Stimulated activated CD8-positive, alpha-beta memory T cell treated with anti-CD3 and anti-CD28 coated beads, Interleukin-7, amount 100 ng/mL, for 24 hours (primary cell): Measurements from ENCODE around the gene TMEM259.

ENCODE experiments used
- DNase-seq: peaks from one replicate; pipeline ENCODE4 v3.0.0-alpha.2; 2020; ENCODE audit warnings: low read depth

TMEM259 gene

DNA sequence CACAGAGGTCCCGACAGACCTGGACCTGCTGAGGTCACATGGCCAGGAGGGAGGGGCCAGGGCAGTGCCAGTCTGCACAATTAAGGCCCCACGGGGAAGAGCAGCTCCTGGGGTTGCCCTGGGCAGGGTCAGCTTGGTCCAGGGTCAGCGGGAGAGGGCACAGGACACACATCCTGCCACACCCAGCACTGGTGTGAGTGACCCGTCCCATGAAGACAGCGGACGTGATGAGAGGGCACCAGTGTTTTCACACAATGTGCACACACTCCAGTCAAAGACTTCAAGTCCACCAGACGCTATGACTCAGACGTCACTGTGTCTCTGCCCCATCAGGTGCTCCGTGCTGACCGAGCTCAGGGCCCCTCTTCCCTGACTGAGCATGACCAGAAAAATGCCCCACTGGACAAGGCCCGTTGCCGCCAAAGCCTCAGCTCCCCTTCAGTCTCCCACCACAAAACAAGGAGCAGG lies 4.2 kb downstream of the TMEM259 start:
- no peak for DNase-seq

DNA sequence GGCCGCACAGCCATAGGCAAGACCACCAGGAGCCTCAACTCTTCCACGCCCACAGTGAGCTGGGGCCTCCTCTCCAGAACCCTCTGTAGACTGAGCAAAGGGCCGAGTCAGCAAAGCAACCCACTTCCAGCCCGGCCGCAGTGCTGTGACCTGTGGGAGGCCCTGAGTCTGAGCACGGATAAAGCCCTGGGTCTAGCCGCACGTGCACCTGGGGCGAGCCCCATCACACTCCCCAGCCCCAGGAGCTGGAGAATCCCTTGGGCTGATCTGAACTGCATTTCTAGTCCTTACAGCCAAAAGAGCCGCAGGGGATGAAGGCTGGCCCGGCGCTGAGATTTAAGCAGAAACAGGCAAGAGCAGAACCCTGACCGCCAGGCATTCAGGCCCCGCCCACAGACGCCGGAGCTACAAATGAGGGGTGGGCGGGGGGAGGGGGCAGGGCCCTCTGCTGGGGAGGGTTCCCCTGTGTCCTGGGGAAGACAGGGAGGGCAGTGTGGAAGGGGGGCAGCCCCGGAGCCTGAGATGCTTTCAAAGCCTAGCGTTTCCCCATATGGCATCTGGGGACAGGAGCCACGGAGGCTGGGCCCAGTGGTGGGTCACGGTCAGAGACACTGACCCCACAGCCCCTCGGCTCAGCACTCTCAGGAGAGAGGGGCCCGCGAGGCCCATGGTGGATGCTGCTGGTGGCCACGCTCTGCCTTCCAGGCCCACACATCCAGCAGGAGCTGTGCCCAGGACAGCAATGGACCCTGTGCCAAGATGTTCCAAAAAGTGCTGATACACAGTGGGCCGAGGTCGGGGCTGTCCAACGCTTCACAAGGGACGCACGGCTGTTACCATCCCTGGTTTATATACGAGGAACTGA lies 4.9 kb downstream of the TMEM259 start:
- DNase-seq = no peak

DNA sequence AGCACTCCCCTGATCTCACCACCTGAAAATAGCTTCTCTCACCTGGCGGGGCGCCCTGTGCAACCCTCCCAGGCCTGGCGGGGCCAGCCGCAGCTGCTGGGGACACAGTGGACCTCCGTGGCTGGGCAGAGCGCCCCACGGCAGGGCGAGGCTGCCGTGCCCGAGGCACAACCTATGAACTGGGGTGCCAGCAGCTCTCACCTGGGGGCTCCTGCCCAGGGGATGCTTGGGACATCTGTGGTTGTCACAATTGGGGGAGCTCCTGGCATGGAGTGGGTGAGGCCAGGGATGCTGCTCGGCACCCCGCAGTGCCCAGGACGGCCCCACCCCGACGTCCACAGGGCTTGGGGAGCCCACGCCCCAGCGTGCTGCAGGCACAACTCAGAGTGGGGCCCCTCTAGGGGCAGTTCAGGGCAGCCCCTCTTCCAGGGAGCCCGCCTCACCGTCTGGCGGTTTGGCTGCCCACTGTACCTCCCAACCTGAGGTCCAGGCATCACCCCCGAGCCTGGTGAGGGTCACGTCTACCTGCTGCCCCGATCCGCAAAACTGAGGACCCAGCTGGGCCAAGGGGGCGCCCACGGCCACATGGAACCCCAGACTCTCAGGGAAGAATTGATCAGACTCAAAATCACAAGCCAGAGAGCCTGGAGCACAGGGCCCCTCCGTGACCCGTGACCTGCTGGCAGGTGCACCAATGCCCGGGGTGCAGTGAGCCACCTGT lies 5.7 kb downstream of the TMEM259 start:
- no peak for DNase-seq

DNA sequence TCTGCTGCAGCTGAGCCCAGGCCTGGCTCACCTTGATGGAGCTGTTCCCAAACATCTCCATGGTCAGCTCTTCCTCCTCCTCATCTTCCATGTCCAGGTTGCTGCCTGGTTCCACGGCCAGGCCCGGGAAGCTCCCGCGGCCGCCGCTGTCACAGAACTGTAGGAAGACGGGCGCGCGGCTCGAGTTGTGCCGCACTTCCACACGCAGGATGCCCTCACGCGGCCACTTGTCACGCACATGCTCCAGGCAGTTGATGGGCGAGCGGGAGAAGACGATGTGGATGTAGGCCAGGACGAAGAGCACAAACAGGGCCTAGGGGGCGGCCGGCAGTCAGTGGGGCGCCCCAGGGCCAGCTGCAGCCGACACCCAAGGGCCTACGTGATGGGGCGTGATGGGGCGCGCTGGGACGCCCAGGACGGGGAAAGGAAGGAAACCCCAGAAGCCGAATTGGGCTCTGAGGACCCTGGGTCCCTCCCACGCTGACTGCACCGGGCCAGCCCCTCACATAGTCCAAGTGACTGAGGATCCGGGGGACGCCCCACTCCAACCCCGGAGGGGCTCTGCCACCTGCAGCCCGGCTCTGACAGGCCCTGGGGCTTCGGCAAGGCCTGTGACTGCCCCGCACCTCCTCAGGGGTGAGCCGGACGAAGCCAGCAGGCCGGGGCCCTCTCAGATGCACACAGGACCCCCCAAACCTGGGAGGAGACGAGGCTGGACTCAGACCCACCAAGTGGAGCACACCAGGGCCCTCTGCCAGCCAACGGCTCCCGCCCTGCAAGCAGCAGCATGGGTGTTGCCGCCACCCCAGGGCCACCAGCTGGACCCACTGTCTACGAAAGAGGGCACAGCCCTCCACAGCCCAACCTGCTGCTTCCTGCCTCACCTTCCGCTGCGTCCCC lies 6.5 kb downstream of the TMEM259 start:
- DNase-seq = no peak

DNA sequence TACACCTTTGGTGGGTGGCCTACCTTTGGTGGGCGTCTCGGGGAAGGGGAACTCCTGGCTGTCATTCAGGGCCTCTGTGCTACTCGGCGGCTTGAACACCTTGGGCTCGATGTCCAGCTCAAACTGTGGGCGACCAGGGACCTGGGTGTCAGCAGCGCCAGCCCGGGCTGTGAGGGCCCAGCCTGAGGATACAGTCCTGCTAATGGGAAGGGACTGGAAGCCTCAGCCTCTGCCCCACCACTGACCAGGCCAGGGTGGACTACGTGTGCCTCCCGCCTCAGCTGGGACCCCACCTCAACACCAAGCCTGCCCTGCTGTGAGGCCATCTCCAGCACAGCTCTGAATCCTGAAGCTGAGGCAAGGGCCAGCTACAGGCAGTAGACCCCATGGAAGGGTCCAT lies 7.7 kb downstream of the TMEM259 start:
- no peak for DNase-seq

DNA sequence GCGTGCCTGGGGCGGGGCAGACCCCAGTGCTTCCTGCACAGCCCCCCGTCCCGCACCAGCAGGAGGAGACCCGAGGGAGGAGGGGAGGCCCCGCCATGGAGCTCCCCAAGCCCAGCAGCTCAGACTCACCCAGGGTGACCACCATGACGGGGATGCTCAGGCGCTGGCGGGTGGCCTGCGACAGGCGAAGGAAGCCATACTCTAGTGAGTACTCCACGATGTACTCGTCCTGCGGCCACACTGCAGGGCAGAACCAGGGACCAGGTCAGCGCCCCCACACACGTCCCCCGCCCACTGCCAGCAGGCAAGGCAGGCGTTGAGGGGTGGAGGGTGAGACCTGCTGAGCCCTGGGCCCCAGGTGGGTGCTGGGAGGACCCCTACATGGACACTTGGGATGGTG lies 8.6 kb downstream of the TMEM259 start:
- no peak for DNase-seq

DNA sequence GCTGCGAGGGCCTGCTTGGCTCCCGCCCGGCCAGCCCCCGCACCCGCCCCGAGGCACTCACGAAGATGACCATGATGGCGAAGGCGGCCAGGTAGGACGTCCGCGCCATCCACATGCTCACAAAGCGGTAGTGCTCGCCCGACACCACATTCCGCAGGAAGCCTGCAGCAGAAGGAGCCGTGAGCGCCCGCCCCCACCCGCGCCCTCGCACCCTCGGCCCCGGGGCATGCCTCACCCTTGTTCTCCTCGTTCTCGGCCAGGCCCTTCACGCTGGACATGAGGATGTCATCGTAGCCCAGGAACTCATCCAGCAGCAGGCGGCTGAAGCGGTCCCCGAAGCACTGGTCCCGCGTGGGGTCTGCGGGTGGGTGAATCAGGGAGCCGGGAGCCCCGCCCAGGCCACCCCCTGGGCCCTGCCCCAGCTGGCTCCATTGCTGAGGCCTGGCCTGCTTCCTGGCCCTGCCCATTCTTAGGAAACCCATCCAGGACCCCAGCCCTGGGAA lies 9.0 kb downstream of the TMEM259 start:
- no peak for DNase-seq

DNA sequence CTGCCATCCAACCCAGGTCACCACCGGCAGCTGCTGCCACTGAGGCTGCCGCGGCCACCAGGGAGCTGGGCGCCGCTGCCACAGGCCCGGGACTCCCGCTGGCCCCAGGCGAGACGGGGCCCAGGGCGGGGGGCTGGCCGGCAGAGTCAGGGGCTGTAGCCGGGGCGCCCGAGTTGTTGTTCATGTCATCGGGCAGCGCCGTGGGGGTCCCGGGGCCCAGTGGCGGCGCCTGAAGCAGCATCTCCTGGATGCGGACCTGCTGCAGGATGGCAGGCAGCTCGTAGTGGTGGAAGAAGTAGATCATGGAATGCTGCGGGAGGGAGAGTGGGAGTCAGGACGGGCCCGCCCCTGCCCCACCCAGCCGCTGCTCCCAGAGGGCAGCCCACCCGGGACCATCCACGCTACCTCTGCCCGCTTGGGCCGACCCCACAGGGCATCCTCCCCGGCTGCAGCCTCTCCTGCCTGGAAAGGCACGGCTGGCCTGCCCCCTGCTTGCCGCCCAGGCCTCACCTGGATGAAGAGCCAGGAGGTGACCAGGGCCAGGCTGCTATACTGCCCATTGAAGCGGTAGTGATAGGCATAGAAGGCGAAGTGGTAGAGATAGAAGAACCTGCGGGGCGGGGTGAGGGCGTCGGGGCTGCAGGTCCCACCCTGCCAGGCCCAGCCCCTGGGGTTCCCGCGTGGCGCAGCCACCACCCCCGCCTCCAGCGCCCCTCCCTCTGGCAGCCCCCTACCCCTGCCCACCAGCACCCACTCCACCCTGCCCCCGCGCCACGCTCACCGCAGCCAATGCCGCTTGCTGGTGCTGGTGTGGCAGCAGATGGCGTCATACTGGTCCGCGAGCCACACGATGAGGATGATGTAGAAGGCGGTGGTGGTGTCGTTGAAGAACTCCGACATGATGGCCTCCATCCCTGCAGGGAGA lies 10.1 kb downstream of the TMEM259 start:
- DNase-seq = no peak

DNA sequence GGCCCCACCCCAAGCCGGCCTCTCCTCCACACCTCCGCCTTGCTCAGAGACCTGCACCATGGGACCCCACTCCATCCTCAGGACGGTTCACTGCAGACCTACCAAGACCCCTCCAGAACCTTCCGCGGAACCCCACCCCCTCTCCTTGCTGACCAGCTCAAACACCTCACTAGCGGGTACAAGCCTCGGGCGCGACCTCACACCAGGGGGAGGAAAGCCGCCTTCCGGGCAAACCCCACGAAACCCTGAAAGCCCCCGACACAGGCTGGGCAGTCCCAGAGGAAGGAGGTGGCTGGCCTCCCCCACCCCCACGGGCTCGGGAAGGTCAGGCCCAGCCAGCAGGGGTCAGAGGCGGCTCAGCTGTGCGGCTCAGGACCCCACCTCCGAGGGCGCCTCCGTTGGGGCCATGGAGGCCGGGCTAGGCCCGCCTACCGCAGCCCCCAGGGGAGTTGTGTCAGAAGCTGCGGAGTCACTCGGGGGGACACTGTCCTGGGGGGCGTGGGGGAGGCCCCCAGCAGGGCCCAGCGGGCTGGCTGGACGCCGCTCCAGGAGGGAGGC lies 10.9 kb downstream of the TMEM259 start:
- DNase-seq = no peak

DNA sequence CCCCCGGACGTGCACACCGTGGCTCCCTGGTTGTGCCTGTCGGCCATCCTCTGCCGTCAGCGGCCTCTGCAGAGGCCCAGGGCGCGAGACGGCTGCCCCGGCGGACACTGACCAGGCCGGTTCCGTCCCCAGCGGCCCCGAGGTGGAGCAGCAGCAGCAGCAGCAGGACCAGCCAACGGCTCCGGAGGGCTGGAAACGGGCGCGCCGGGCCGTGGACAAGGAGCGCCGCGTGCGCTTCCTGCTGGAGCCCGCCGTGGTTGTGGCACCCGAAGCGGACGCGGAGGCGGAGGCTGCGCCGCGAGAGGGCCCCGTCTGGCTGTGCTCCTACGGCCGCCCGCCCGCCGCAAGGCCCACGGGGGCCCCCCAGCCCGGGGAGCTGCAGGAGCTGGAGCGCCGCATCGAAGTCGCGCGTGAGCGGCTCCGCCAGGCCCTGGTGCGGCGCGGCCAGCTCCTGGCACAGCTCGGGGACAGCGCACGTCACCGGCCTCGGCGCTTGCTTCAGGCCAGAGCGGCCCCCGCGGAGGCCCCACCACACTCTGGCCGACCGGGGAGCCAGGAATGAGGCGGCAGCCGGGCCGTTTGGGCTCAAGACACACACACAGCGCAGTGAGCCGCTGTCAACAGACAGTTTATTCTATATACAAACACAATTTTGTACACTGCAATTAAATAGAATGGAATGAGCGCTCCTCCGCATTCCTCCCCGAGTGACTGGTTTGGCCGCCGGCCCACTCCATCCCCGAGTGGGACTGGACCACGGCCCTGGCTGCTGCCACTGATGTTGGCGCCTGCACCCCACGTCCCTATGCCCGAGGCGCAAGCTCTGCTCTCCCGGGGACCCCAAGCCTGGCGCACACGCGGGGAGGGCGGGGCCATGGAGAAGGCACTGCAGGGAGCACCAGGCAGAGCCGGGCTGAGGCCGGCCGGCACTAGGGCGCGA lies 11.6 kb downstream of the TMEM259 start:
- DNase-seq = no peak

DNA sequence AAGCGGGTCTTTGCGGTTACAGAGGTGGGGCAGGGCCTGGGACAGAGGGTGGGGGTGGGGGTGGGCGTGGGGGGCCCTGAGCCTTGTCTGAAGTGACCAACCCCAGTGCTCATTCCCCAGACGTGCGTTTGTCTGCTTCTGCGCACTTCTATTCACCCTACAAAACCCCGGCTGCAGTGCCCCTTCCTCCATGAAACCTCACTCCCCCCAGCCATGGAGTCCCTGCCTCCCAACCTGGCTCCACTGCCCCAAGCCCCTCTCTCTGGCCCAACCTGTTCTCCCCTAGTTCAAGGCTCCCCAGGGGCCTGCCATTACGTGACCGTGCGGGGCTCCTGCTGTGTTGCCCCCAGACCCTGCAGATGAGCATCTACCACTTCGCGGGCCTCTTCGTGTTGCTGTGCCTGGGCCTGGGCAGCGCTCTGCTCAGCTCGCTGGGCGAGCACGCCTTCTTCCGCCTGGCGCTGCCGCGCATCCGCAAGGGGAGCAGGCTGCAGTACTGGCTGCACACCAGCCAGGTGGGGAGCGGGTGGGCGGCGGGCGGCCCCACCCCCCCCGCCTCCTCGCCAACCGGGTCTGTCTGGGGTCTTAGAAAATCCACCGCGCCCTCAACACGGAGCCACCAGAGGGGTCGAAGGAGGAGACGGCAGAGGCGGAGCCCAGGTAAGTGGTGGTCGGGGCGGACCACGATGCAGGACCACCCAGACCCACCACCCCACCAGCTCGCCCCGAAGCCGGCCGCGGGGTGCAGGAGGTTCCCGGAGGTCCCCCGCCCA lies 12.5 kb downstream of the TMEM259 start:
- DNase-seq = no peak

DNA sequence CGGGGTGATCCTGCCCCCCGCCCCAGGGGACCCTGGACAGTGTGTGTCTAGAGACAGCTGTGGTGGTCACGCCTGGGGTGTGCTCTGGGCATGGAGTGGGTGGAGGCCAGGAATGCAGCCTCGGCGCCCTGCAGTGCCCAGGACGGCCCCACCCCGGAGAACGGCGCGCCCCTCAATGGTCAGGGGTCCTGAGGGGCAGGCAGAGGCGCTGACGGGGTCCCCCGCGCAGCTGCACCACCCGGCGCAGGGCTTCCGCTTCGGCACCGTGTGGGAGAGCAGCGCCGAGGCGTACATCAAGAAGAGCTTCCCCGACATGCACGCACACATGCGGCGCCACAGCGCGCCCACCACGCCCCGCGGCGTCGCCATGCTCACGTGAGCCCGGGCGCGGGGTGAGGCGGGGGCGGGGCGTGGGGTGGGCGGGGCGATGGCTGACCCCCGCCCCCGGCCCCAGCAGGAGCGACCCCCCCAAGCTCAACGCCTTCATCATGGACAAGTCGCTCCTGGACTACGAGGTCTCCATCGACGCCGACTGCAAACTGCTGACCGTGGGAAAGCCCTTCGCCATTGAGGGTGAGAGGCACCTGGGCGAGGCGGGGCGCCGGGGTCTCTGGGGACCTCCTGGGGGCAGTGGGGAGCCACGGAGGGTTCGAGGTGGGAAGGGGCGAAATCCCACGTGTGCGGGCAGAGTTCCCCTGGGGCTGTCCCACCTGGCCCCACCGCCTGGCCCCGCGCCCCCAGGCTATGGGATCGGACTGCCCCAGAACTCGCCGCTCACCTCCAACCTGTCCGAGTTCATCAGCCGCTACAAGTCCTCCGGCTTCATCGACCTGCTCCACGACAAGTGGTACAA lies 13.3 kb downstream of the TMEM259 start:
- no peak for DNase-seq

DNA sequence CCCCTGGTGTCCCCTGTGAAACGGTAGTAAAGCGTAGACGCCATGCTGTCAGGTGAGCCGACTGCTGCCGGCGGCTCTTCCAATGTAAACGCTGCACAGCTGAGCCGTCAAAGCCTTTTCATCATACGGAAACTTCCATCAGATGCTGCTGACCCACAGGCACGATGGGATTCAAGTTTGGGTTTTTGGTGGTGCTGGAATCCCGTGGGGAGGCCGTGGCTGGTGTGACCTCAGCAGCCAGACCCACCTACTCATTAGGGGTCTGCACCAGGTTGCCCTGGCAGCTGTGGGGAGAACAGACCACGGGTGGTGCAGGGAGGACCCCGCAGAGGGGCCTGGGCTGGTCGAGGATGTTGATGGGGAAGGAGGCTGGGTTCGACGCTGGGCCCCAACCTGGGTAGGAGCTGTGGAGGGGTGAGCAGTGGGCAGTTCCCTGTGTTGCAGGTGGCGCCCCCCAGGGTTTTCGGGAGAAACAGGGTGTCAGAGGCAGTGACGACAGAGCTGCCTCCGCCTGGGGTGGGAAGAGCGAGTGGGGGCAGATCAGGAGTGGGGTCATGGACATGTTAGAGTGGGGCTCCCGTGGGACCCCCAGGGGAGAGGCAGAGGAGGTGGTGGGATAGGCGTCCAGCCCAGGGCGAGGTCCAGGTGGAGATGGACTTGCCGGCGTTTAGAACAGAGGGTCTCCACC lies 14.1 kb downstream of the TMEM259 start:
- no peak for DNase-seq

DNA sequence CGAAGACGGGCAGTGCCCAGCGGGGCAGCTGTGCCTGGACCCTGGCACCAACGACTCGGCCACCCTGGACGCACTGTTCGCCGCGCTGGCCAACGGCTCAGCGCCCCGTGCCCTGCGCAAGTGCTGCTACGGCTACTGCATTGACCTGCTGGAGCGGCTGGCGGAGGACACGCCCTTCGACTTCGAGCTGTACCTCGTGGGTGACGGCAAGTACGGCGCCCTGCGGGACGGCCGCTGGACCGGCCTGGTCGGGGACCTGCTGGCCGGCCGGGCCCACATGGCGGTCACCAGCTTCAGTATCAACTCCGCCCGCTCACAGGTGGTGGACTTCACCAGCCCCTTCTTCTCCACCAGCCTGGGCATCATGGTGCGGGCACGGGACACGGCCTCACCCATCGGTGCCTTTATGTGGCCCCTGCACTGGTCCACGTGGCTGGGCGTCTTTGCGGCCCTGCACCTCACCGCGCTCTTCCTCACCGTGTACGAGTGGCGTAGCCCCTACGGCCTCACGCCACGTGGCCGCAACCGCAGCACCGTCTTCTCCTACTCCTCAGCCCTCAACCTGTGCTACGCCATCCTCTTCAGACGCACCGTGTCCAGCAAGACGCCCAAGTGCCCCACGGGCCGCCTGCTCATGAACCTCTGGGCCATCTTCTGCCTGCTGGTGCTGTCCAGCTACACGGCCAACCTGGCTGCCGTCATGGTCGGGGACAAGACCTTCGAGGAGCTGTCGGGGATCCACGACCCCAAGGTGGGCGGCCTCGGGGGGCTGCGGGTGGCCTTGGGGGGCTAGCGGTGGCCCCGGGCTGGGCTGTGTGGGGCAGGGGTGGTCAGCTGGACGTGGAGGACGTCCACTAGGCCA lies 15.9 kb downstream of the TMEM259 start:
- no peak for DNase-seq

DNA sequence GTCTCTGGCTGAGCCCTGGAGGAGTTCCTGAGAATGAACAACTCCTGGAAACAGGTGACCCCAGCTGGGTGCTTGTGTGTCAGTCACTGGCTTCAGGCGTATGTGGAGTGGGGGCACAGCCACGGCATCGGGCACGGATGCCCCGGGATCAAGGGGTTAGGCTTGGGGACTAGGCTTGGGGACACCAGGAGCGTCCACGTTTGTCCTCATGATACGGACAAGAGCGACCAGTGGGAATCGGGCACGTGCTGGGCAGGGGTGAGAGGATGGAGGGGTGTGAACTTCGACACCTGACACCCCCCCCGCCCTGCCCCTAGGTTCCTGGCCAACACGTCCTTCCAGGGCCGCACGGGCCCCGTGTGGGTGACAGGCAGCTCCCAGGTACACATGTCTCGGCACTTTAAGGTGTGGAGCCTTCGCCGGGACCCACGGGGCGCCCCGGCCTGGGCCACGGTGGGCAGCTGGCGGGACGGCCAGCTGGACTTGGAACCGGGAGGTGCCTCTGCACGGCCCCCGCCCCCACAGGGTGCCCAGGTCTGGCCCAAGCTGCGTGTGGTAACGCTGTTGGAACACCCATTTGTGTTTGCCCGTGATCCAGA lies 16.6 kb downstream of the TMEM259 start:
- no peak for DNase-seq

DNA sequence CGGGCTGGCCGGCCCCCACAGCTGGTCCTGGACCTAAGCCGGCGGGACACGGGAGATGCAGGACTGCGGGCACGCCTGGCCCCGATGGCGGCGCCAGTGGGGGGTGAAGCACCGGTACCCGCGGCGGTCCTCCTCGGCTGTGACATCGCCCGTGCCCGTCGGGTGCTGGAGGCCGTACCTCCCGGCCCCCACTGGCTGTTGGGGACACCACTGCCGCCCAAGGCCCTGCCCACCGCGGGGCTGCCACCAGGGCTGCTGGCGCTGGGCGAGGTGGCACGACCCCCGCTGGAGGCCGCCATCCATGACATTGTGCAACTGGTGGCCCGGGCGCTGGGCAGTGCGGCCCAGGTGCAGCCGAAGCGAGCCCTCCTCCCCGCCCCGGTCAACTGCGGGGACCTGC lies 17.6 kb downstream of the TMEM259 start:
- no peak for DNase-seq
